SKM-1 treated with dmso at 0.1 percent for 144 hours (cell line): ENCODE results near the gene PKP2.
"Not testable (repeated sequence)": the region's sequence is repeated elsewhere in the genome, so short reads cannot be mapped to it uniquely, and the experiment has no call there.

Source experiments
- DNase-seq: peaks from one replicate; lab custom pipeline; 2025; ENCODE audit not compliant: unreplicated experiment; lab: John Stamatoyannopoulos, UW

Gene PKP2

GRCh38 chr12:32897281-32897610 lies 669 bp upstream of the PKP2 start:
- no peak for DNase-seq

- no peak for DNase-seq
These were observed 717 bp downstream of the PKP2 start for GRCh38 chr12:32895688-32896431.

GRCh38 chr12:32894566-32894965 lies 2.0 kb downstream of the PKP2 start:
- no peak for DNase-seq

DNA sequence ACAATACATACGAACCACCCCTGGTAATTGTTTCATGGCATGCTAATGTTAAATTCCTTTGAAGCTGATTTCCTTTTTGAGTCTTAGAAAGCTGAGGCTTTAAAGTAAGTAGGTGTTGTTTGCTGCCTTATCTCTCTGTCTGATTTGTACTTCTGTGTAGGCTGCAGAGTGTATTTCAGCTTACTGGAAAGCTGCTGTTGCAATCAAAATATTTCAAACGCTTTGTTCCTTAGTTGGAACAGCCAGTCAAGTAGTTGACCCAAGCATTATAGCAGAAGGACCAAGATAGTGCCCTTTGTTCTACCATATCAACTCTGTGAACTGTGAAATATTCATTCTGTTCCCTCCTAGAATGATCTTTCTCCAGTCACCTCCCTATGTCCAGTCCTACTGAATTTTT lies 3.1 kb downstream of the PKP2 start:
- DNase-seq = no peak

- DNase-seq = no peak
These were observed 3.5 kb downstream of the PKP2 start for GRCh38 chr12:32893043-32893442.

GRCh38 chr12:32892369-32892768 lies 4.2 kb downstream of the PKP2 start:
- DNase-seq = not testable (repeated sequence)

GRCh38 chr12:32891956-32892355 lies 4.6 kb downstream of the PKP2 start:
- DNase-seq = no peak

GRCh38 chr12:32891526-32891925 lies 5.1 kb downstream of the PKP2 start:
- DNase-seq = no peak

GRCh38 chr12:32889011-32889760 lies 7.4 kb downstream of the PKP2 start:
- DNase-seq = no peak

DNA sequence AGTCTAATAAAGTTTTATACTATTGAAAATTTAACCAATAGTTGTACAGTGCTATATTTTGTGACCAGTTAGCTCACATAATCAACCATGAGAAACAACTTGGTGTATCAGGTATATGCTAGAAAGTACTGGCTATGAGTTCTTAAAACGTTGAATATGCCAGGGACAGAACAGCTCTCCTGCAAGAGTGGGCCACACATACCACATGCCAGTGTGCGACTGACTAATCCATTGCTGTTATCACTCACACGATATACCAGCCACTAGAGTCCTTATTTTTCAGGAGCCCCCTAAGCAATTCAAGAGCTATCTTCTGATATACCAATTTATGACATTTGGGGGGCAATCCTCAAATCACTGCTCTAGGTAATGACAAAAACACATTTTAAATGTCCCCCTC lies 9.5 kb downstream of the PKP2 start:
- DNase-seq = no peak

DNA sequence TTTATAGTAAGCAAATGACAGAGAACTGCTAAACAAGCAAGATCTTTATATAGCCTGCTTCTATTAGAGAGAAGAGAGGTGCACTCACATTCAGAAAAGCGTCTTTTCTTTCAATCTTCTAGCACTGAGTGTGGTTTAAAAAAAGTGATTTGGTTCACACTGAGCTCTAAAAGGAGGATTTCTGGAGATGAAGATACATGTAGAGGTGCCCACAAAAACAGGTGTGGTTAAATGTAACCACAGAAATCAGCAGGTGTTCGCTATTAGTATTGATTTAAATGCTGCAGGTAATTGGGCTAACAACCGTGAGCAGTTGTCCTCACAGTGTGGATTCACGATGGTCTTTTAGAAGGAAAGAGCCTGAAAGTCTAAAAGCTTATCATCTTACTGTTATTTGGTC lies 10.7 kb downstream of the PKP2 start:
- no peak for DNase-seq

DNA sequence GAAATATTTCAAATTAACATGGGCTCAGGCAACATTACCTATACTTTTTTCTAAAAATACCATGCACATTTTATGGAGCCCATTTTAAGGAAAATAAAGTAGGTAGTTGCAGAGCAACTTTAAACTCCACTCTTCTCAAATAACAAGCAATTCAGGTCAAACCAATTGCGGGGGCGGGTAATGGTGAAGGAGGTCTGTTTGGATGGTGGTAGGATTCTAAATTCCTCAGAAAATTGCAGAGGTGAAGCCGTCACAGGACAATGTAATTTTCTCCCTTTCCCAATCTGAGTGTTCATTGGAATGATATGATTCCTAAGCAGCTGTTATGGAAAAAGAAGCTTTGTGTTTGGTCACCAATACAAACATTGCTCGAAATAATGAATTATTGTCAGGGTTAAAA lies 11.6 kb downstream of the PKP2 start:
- DNase-seq = no peak

DNA sequence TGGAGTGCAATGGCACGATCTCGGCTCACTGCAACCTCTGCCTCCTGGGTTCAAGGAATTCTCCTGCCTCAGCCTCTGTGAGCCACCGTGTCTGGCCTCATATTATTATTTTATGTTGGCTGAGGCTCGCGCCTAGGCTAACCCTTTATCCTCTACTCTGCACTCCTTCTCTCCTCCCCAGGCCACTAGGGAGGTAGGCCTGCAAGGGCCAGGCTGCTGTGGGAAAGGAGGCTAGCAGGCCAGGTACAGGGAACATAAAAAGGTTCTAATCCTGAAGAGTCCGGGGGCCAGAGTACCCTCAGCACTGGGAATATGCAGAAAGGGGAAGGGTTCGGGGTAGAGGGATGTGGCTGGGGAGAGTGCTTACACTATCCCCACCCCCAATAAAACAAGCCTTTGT lies 14.9 kb downstream of the PKP2 start:
- no peak for DNase-seq

DNA sequence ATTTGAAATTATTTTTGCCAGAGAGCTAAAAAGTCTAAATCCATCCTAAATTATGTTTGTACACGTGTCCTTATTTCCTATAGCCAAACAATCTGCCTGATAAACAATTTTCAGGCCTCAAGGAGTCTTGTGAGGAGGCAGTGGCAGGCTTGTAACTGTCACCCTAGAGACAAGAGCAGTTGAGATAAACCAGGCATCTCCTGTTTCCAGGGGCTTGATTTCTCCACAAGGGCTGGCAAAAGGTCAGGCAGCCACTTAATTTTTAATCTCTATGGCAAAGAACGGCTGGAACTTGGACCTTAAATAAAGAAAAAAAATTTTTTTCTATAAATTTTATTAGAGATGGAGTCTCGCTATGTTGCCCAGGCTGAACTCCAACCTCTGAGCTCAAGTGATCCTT lies 15.5 kb downstream of the PKP2 start:
- DNase-seq = no peak

GRCh38 chr12:32879066-32879465 lies 17.5 kb downstream of the PKP2 start:
- DNase-seq = not testable (repeated sequence)

GRCh38 chr12:32877601-32878459 lies 18.7 kb downstream of the PKP2 start:
- no peak for DNase-seq

DNA sequence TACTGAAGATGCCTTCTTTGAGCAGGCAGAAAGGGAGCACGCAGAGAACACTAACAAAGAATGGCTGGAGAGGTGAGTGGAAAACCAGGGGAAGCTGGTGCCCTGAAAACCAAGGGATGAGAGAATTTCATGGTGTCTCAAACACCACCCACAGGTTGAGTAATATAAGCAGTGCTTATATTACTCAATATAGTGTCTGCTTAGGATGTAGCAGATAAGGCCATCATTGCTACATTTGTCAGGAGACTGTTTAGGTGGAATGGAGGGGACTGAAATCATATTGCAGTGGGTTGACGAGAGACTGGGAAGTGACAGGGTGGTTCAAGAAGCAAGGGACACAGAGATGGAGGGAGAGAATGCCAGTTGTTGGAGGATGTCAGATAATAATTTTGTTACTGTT lies 20.6 kb downstream of the PKP2 start:
- DNase-seq = no peak

DNA sequence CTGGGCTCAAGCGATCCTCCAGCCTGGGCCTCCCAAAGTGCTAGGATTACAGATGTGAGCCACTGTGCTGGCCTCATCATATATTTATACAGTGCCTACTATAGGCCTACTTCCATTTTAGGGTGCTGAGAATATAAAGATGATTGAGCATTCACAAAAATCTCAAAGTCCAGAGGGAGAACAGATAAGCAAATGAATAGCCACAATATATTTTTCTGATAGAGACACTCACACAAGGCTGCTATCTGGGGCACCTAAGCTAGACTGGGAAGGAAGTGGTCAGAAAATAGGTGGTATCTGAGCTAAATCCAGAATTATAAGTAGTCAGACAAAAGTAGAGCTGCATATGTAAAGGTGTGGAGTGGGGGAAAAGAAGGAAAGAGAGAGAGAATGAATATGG lies 21.6 kb downstream of the PKP2 start:
- DNase-seq = no peak

DNA sequence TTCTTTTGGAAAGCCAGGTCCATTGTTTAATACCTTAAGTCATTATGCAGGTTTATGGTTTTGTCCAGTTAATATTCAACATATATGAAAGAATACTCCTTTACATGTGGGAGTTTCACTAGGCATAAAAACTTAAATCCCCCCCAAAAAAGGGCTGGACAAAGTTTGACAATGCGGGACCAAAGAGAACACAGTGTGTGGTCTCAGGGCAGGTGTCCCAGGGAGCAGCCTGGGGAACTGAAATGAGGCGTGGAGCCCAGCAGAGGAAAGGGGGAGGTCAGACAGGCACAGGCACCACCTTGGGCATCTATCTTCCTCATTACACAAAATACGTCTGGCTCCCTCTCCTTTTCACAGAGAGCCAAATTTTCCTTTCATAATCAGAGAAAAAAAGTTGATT lies 22.5 kb downstream of the PKP2 start:
- no peak for DNase-seq

GRCh38 chr12:32872416-32872815 lies 24.2 kb downstream of the PKP2 start:
- DNase-seq = not testable (repeated sequence)

GRCh38 chr12:32870716-32871115 lies 25.9 kb downstream of the PKP2 start:
- DNase-seq = no peak

- no peak for DNase-seq
These were observed 27.7 kb downstream of the PKP2 start for GRCh38 chr12:32868885-32869284.
